Measurements from ENCODE around the gene UBN1. TPM values are rescaled to one million over a fixed set of nuclear protein-coding genes. Genes with fewer than 3 reads are reported as not detected.

UBN1 gene
- total RNA-seq, 4 donors from 2014 or later, result 56.0 to 119 (median 62.2) TPM

GRCh38 chr16:4855804-4856203, 8.5 kb downstream of the UBN1 start:
- Histone ChIP-seq H3K9me3 (no peaks in the 10 kb centered on the region), H3K4me3 (no peak overlapping the region), H3K27ac (no peak overlapping the region), H3K4me1 (peaks cover 0 to 17% (median 2%) of the 10 kb centered on the region in 4 donors), H3K36me3 (peaks cover 0 to 75% (median 0%) of the 10 kb centered on the region in 3 donors), H3K27me3 (no peaks in the 10 kb centered on the region)
- no peak for DNase-seq
- TF ChIP-seq POLR2A (IDR thresholded peaks at IDR 0.05) (no peak), CTCF (IDR thresholded peaks at IDR 0.05) (no peak)

DNA sequence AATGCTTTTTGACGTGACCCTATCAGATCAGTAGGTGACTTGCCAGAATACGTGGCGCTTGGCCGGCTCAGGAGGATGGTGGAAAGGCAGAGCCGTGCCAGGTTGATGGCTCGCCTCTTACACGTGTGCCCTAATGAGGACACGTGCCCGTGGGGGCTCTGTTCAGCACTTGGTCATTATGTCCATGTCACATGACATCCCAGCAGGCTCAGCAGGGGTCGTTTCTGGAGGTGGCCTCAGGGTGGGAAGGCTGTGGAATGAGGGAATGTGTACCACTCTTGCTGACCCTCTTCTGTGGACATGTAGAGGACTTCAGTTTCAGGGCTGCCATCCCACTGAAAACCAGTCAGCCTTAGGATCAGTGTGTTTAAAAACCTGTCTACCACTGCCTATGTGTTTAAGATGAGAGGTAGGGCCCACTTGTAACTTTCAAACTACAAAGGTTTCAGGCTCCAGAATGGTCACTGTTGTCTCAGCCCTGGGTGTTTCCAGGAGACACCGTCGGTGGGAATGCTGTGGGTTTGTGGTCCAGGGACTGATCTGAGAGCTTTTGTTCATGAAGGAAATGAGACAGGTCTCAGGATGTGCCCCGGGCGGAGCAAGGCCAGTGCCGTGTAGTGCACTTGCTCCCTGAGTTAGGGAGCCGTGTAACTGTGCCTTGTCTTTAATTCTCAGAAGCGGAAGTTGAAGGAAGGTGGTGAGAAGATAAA, 12.1 kb downstream of the UBN1 start:
- no peaks in the 10 kb centered on the region for H3K9me3 ChIP-seq
- no peaks in the 10 kb centered on the region for H3K27me3 ChIP-seq
- no peak overlapping the region for H3K4me3 ChIP-seq
- no peak for DNase-seq
- no peak overlapping the region for H3K27ac ChIP-seq
- H3K4me1 ChIP-seq, result no peaks in the 10 kb centered on the region
- peaks cover 0 to 89% (median 0%) of the 10 kb centered on the region in 3 donors for H3K36me3 ChIP-seq
- no peak for TF ChIP-seq POLR2A (IDR thresholded peaks at IDR 0.05)
- TF ChIP-seq CTCF (IDR thresholded peaks at IDR 0.05), result no peak

GRCh38 chr16:4859900-4860255, 12.6 kb downstream of the UBN1 start:
- DNase-seq, result no peak
- Histone ChIP-seq H3K27ac (no peak overlapping the region), H3K36me3 (peaks cover 0 to 86% (median 0%) of the 10 kb centered on the region in 3 donors), H3K4me3 (no peak overlapping the region), H3K9me3 (no peaks in the 10 kb centered on the region), H3K27me3 (no peaks in the 10 kb centered on the region), H3K4me1 (no peaks in the 10 kb centered on the region)
- TF ChIP-seq CTCF (IDR thresholded peaks at IDR 0.05) (no peak), POLR2A (IDR thresholded peaks at IDR 0.05) (no peak)

GRCh38 chr16:4860727-4861342, 13.6 kb downstream of the UBN1 start:
- H3K4me3 ChIP-seq, result no peak overlapping the region
- no peaks in the 10 kb centered on the region for H3K27me3 ChIP-seq
- H3K4me1 ChIP-seq, result no peaks in the 10 kb centered on the region
- TF ChIP-seq POLR2A (IDR thresholded peaks at IDR 0.05) (no peak), CTCF (IDR thresholded peaks at IDR 0.05) (no peak)
- peaks cover 0 to 76% (median 0%) of the 10 kb centered on the region in 3 donors for H3K36me3 ChIP-seq
- no peak for DNase-seq
- no peak overlapping the region for H3K27ac ChIP-seq
- no peaks in the 10 kb centered on the region for H3K9me3 ChIP-seq

DNA sequence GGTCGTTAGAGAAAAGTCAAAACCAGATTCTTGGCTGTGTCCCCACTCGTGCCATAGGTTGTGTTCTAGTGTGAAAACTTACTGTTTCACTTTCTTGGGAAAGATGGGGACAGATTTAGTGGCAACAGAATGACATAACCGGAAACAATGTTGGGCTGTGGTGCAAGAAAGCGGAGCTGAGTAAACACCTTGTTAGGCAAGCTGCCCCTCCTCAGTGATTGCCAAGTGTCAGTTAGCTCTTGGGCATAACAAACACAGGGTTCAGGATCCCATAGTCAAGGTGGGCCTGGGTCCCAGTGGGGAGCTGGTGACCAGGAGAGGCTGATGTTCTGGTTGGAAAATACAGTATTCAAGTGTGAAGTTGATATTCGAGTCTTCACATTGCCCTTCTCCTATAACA, 15.4 kb downstream of the UBN1 start:
- Histone ChIP-seq H3K27ac (no peak overlapping the region), H3K4me3 (no peak overlapping the region), H3K4me1 (peaks cover 0 to 2% (median 0%) of the 10 kb centered on the region in 4 donors), H3K9me3 (no peaks in the 10 kb centered on the region), H3K27me3 (no peaks in the 10 kb centered on the region), H3K36me3 (peaks cover 0 to 60% (median 0%) of the 10 kb centered on the region in 3 donors)
- DNase-seq, result no peak
- no peak for TF ChIP-seq POLR2A (IDR thresholded peaks at IDR 0.05)

GRCh38 chr16:4864728-4865127, 17.4 kb downstream of the UBN1 start:
- TF ChIP-seq POLR2A (IDR thresholded peaks at IDR 0.05), result no peak
- no peak for TF ChIP-seq CTCF (IDR thresholded peaks at IDR 0.05)
- Histone ChIP-seq H3K4me1 (peaks cover 0 to 18% (median 0%) of the 10 kb centered on the region in 4 donors), H3K27me3 (no peaks in the 10 kb centered on the region), H3K36me3 (peaks cover 0 to 53% (median 0%) of the 10 kb centered on the region in 3 donors), H3K27ac (no peak overlapping the region), H3K9me3 (no peaks in the 10 kb centered on the region), H3K4me3 (no peak overlapping the region)
- DNase-seq, result no peak

Measured in Peyer's patch (tissue), 4 donors.